Kidney epithelial cell (primary cell): Measurements from ENCODE around the gene TMEM192. TPM values are rescaled to one million over a fixed set of nuclear protein-coding genes. Genes with fewer than 3 reads are reported as not detected.
"Not testable (repeated sequence)": the region's sequence is repeated elsewhere in the genome, so short reads cannot be mapped to it uniquely, and the experiment has no call there.

Experiments
- DNase-seq: peaks from one replicate; pipeline ENCODE4 v3.0.0-alpha.2; 2010; ENCODE audit warnings: low read depth
- H3K27me3 ChIP-seq: 2 replicates; pipeline ENCODE4 v1.6.0; 2011; ENCODE audit warnings: low read length; ENCODE audit not compliant: control insufficient read depth, insufficient read depth
- H3K36me3 ChIP-seq: 2 replicates; pipeline ENCODE4 v1.5.1; 2011; ENCODE audit warnings: low read length; ENCODE audit not compliant: control insufficient read depth, insufficient read depth
- H3K4me3 ChIP-seq: 2 replicates; pipeline ENCODE4 v1.5.1; 2011; ENCODE audit warnings: low read depth, mild to moderate bottlenecking, control low read depth, low read length
- total RNA-seq: library from RNA; depleted of rRNA; stranded (reverse); fragments of >200 nt; gene quantifications from 2 replicates; pipeline ENCODE4 v1.2.3, GENCODE V29; 2015
- TF ChIP-seq, protein P1 (sequence below): IDR thresholded peaks from 2 replicates; pipeline ENCODE4 v1.5.1; 2011; ENCODE audit warnings: mild to moderate bottlenecking, moderate library complexity, low read length, control low read depth, inconsistent platforms; ENCODE audit not compliant: insufficient read depth, poor library complexity, severe bottlenecking

TMEM192 gene
- total RNA-seq, 1 donor from 2014 or later, result 21.1 TPM

DNA sequence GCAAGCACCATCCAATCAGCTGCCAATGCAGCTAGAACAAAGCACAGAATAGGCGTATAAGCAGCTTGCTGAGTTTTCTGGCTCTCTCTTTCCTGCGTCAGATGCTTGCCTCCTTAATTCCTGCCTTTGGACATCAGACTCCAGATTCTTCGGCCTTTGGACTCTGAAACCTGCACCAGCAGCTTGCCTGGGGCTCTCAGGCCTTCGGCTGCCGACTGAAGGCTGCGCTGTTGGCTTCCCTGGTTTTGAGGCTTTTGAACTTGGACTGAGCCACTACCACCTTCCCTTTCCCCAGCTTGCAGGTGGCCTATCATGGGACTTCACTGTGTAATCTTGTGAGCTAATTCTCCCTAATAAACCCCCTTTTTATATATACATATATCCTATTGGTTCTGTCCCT is 6.1 kb downstream of the TMEM192 start:
- Histone ChIP-seq H3K36me3 (no peaks in the 10 kb centered on the region), H3K27me3 (no peaks in the 10 kb centered on the region), H3K4me3 (no peak overlapping the region)
- TF ChIP-seq, protein P1, sequence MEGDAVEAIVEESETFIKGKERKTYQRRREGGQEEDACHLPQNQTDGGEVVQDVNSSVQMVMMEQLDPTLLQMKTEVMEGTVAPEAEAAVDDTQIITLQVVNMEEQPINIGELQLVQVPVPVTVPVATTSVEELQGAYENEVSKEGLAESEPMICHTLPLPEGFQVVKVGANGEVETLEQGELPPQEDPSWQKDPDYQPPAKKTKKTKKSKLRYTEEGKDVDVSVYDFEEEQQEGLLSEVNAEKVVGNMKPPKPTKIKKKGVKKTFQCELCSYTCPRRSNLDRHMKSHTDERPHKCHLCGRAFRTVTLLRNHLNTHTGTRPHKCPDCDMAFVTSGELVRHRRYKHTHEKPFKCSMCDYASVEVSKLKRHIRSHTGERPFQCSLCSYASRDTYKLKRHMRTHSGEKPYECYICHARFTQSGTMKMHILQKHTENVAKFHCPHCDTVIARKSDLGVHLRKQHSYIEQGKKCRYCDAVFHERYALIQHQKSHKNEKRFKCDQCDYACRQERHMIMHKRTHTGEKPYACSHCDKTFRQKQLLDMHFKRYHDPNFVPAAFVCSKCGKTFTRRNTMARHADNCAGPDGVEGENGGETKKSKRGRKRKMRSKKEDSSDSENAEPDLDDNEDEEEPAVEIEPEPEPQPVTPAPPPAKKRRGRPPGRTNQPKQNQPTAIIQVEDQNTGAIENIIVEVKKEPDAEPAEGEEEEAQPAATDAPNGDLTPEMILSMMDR, result no peak
- no peak for DNase-seq

DNA sequence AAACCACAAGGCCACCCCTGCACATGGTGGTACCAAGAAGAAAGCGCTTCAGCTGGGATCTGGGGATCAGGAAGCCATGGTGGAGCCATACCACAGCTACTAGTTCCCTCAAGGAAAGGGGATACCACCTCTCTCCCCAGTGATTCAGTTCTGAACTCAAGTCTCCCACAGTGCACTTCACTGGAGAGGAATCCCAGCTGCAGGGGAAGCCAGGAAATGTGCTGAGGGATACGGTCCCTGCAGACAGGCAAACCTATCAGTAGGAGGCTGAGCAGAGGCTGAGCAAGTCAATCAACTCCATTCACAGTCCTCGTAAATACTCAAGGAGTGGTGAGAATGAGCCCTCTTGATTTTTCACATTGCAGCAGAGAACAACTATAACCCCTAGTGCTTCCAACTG is 11.0 kb downstream of the TMEM192 start:
- no peaks in the 10 kb centered on the region for H3K36me3 ChIP-seq
- TF ChIP-seq, protein P1, result no peak
- no peaks in the 10 kb centered on the region for H3K27me3 ChIP-seq
- no peak overlapping the region for H3K4me3 ChIP-seq
- DNase-seq, result no peak

DNA sequence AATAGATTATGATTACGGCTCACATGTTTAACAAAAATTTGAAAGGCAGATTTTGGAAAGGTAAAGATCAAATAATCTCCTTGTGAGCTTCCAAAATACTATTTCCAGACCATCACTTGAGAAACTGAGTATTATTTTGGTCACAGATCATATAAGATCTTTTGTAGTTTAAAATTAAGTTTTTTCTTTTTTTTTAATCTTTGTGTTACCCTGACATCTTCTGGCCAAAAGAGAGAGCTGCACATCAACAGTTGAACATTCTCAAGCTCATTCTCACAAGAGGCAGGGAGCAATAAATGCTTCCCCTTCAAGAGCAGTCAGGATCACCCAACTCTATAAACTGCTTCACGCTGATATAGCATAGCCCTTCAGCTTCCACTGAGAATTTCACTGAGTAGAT is 15.9 kb downstream of the TMEM192 start:
- DNase-seq, result no peak
- TF ChIP-seq, protein P1, result peak; percentile 53
- Histone ChIP-seq H3K36me3 (no peaks in the 10 kb centered on the region), H3K4me3 (no peak overlapping the region), H3K27me3 (no peaks in the 10 kb centered on the region)

DNA sequence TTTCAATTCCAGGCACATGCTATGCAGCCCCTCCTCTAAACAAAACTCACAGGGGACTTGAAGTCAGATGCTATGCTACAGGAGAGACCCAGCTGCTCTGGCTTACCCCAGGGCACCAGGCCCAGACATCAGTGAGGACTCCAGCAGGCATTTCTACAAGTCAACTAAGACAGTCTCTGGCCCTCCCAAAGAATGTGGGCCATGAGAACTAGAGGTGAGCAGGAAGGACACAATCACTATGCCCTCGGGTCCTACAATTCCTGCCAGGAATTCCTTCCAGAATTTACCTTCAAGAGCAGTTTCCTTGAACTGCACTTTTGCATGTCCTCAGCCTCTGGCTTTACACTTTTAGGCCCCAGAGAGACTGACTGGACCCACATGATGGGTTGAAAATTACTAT is 17.4 kb downstream of the TMEM192 start:
- TF ChIP-seq, protein P1, result no peak
- H3K36me3 ChIP-seq, result no peaks in the 10 kb centered on the region
- DNase-seq, result no peak
- H3K4me3 ChIP-seq, result no peak overlapping the region
- H3K27me3 ChIP-seq, result no peaks in the 10 kb centered on the region

DNA sequence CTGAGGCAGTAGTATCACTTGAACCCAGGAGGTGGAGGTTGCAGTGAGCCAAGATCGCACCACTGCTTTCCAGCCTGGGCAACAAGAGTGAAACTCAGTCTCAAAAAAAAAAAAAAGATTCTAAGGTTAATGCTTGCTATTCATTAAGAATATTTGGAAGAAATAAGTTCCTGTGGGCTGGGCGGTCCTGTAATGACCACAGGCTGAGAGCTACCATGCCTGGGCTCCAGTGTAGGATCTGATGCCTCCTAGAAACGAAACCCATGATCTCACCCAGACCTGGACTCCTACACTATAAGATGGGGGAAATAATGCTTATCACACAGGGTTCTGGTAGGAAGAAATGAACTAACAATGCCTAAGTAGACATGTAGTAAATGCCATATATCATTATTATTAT is 17.8 kb downstream of the TMEM192 start:
- TF ChIP-seq, protein P1, result no peak
- no peak overlapping the region for H3K4me3 ChIP-seq
- H3K36me3 ChIP-seq, result no peaks in the 10 kb centered on the region
- H3K27me3 ChIP-seq, result no peaks in the 10 kb centered on the region
- no peak for DNase-seq

DNA sequence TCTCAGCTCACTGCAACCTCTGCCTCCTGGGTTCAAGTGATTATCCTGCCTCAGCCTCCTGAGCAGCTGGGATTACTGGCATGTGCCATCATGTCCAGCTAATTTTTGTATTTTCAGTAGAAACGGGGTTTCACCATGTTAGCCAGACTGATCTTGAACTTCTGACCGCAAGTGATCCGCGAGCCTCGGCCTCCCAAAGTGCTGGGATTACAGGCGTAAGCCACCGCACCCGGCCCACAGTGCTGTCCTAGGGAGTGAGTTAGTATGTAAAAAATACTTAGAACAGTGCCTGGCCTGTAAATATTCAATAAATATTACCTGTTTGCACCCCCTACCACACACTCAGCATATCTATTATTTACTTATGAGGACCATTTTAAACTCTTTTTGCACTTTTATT is 20.5 kb downstream of the TMEM192 start:
- DNase-seq, H3K4me3 ChIP-seq, H3K36me3 ChIP-seq, H3K27me3 ChIP-seq: not testable (repeated sequence)

DNA sequence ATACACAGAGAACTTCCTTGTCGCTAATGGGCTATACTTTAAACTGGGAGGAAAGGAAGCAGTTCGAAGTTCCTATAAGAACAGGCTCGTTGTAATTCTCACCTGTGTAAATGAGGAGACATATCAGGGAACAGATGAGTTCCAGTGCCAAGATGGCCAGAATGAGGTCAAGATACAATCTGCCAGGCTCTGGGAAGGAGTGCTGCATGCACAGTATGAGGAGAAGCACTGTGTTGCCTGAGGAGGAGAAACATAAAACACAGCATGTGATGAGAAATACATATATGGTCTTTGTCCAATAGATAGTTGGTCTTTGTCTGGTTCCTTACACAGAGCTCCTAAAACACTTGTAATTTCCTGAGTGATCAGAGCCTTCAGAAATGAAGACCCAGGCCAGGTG is 24.3 kb downstream of the TMEM192 start:
- TF ChIP-seq, protein P1, result no peak
- Histone ChIP-seq H3K36me3 (no peaks in the 10 kb centered on the region), H3K4me3 (no peak overlapping the region), H3K27me3 (no peaks in the 10 kb centered on the region)
- DNase-seq, result no peak
